H1 (cell line): ENCODE data around the gene OR2H2. TPM values are rescaled to one million over a fixed set of nuclear protein-coding genes. Genes with fewer than 3 reads are reported as not detected.

ENCODE experiments used
- CTCF ChIA-PET: fragments of 300-600 bp; sonication (Branson Sonifier 250); formaldehyde crosslinking; loops from one replicate; lab custom pipeline; 2021; ENCODE audit not compliant: partially characterized antibody; lab: Charles Lee
- POLR2A ChIA-PET: fragments of 300-600 bp; sonication (Branson Sonifier 250); formaldehyde crosslinking; loops from one replicate; lab custom pipeline; 2021; ENCODE audit warnings: inconsistent platforms; ENCODE audit not compliant: partially characterized antibody; lab: Charles Lee
- DNase-seq, 2 experiments: peaks; one replicate each; pipeline versions ENCODE4 v3.0.0 to v3.0.0-alpha.2; 2010 to 2022; ENCODE audit warnings: low spot score in 2 of 2, low read depth in 1 of 2, mixed read lengths in 1 of 2
- FAIRE-seq: peaks from 2 replicates; lab custom pipeline; 2011; peaks lifted over from hg19 to GRCh38; lab: Jason Lieb, UNC
- H2AFZ ChIP-seq: 2 replicates; pipeline ENCODE4 v1.8.1; 2012; ENCODE audit warnings: low read length, inconsistent platforms
- H2AK5ac ChIP-seq: 2 replicates; pipeline ENCODE4 v1.6.1; 2013; ENCODE audit warnings: low read depth, low read length
- H2BK120ac ChIP-seq: replicated peaks from 2 replicates; pipeline ENCODE3; 2013; ENCODE audit warnings: low read depth, low read length, inconsistent platforms
- H2BK12ac ChIP-seq: 2 replicates; pipeline ENCODE4 v1.6.1; 2013; ENCODE audit warnings: low read depth, low read length
- H2BK15ac ChIP-seq: 2 replicates; pipeline ENCODE4 v1.6.1; 2013; ENCODE audit warnings: low read length
- H2BK20ac ChIP-seq: 2 replicates; pipeline ENCODE4 v1.6.1; 2013; ENCODE audit warnings: low read length
- H2BK5ac ChIP-seq: 2 replicates; pipeline ENCODE4 v1.6.1; 2013; ENCODE audit warnings: low read depth, low read length
- H3K14ac ChIP-seq: 2 replicates; pipeline ENCODE4 v1.6.1; 2013; ENCODE audit warnings: inconsistent platforms; ENCODE audit not compliant: insufficient read length
- H3K18ac ChIP-seq: 2 replicates; pipeline ENCODE4 v1.6.1; 2013; ENCODE audit warnings: low read length; ENCODE audit errors: extremely low read depth
- H3K23ac ChIP-seq: 2 replicates; pipeline ENCODE4 v1.6.1; 2013; ENCODE audit warnings: inconsistent platforms; ENCODE audit not compliant: insufficient read length
- H3K23me2 ChIP-seq: 2 replicates; pipeline ENCODE4 v1.6.1; 2013; ENCODE audit warnings: low read depth, low read length
- H3K27ac ChIP-seq: 2 replicates; pipeline ENCODE4 v1.6.1; 2011; ENCODE audit warnings: low read depth, low read length, inconsistent platforms
- H3K27me3 ChIP-seq, 4 experiments: replicated peaks in 1 of 4; 1 replicate in 1 of 4; 2 replicates in 3 of 4; pipeline versions ENCODE4 v1.6.1 to v1.8.1; 2011 to 2013; ENCODE audit warnings: low read length in 3 of 4, mild to moderate bottlenecking in 3 of 4, inconsistent platforms in 2 of 4, mixed read lengths in 2 of 4, moderate library complexity in 1 of 4; ENCODE audit not compliant: control insufficient read depth in 3 of 4, insufficient read depth in 3 of 4; ENCODE audit errors: extremely low read depth in 1 of 4
- H3K36me3 ChIP-seq, 4 experiments: 2 replicates each; pipeline versions ENCODE4 v1.6.1 to v1.8.1; 2011 to 2013; ENCODE audit warnings: mild to moderate bottlenecking in 4 of 4, low read length in 3 of 4, moderate library complexity in 2 of 4, control low read depth in 1 of 4, inconsistent platforms in 1 of 4; ENCODE audit not compliant: insufficient read depth in 4 of 4, control insufficient read depth in 2 of 4
- H3K4ac ChIP-seq: replicated peaks from 2 replicates; pipeline ENCODE3; 2013; ENCODE audit warnings: low read length, low read depth, mixed read lengths, inconsistent platforms; ENCODE audit not compliant: insufficient read length
- H3K4me1 ChIP-seq, 4 experiments: replicated peaks in 1 of 4; 1 replicate in 1 of 4; 2 replicates in 3 of 4; pipeline versions ENCODE4 v1.6.1 to v1.8.1; 2011 to 2013; ENCODE audit warnings: low read length in 3 of 4, inconsistent platforms in 2 of 4, mixed read lengths in 1 of 4; ENCODE audit not compliant: insufficient read depth in 4 of 4, control insufficient read depth in 3 of 4
- H3K4me2 ChIP-seq, 2 experiments: 2 replicates each; pipeline versions ENCODE4 v1.6.1 to v1.8.1; 2011 to 2013; ENCODE audit warnings: low read depth in 2 of 2, low read length in 2 of 2, control low read depth in 1 of 2, inconsistent platforms in 1 of 2, mild to moderate bottlenecking in 1 of 2; ENCODE audit not compliant: insufficient read depth in 1 of 2
- H3K4me3 ChIP-seq, 4 experiments: fragments of 200-600, 300-600 bp in 1 of 4; sonication (generic), shearing (Covaris generic), sonication (Bioruptor Twin) in 1 of 4; 2 replicates each; pipeline versions ENCODE4 v1.5.1 to v1.8.1; 2011 to 2016; ENCODE audit warnings: low read length in 4 of 4, low read depth in 3 of 4, control low read depth in 2 of 4, inconsistent platforms in 2 of 4, mild to moderate bottlenecking in 2 of 4, mixed read lengths in 1 of 4, moderate library complexity in 1 of 4; ENCODE audit not compliant: insufficient read depth in 2 of 4; ENCODE audit errors: extremely low read depth in 1 of 4
- H3K56ac ChIP-seq: replicated peaks from 2 replicates; pipeline ENCODE3; 2013; ENCODE audit warnings: low read depth, mild to moderate bottlenecking, mixed read lengths, low read length, inconsistent platforms; ENCODE audit not compliant: insufficient read length
- H3K79me1 ChIP-seq: 2 replicates; pipeline ENCODE4 v1.6.1; 2013; ENCODE audit warnings: low read depth, low read length, control low read depth
- H3K79me2 ChIP-seq, 2 experiments: 2 replicates each; pipeline versions ENCODE4 v1.6.1 to v1.8.1; 2012 to 2013; ENCODE audit warnings: low read length in 2 of 2, mild to moderate bottlenecking in 2 of 2, inconsistent platforms in 1 of 2; ENCODE audit not compliant: insufficient read depth in 2 of 2, control insufficient read depth in 1 of 2
- H3K9ac ChIP-seq, 4 experiments: replicated peaks in 1 of 4; 1 replicate in 1 of 4; 2 replicates in 3 of 4; pipeline versions ENCODE4 v1.6.1 to v1.8.1; 2011 to 2013; ENCODE audit warnings: low read depth in 3 of 4, low read length in 3 of 4, control low read depth in 2 of 4, mild to moderate bottlenecking in 2 of 4, moderate library complexity in 2 of 4, inconsistent platforms in 1 of 4; ENCODE audit errors: extremely low read depth in 1 of 4
- H3K9me3 ChIP-seq, 2 experiments: 2 replicates each; pipeline versions ENCODE4 v1.6.1 to v1.8.1; 2012 to 2013; ENCODE audit warnings: mild to moderate bottlenecking in 2 of 2, moderate library complexity in 2 of 2, control low read depth in 1 of 2, inconsistent platforms in 1 of 2, low read depth in 1 of 2, low read length in 1 of 2, mixed read lengths in 1 of 2; ENCODE audit not compliant: insufficient read depth in 2 of 2
- H4K20me1 ChIP-seq, 2 experiments: replicated peaks in 1 of 2; 2 replicates each; pipeline versions ENCODE3 to v1.8.1; 2011 to 2013; ENCODE audit warnings: inconsistent platforms in 2 of 2, low read length in 2 of 2, mild to moderate bottlenecking in 1 of 2; ENCODE audit not compliant: insufficient read depth in 2 of 2, control insufficient read depth in 1 of 2
- H4K5ac ChIP-seq: 2 replicates; pipeline ENCODE4 v1.6.1; 2013; ENCODE audit warnings: low read length, low read depth, mixed read lengths, inconsistent platforms; ENCODE audit not compliant: insufficient read length
- H4K8ac ChIP-seq: 2 replicates; pipeline ENCODE4 v1.8.0; 2013; ENCODE audit warnings: mild to moderate bottlenecking, moderate library complexity, low read length, inconsistent platforms; ENCODE audit not compliant: insufficient read depth; ENCODE audit errors: extremely low read depth
- H4K91ac ChIP-seq: replicated peaks from 2 replicates; pipeline ENCODE3; 2013; ENCODE audit warnings: low read length, mixed read lengths, inconsistent platforms; ENCODE audit not compliant: insufficient read length
- ATF3 ChIP-seq: IDR thresholded peaks from 2 replicates; pipeline ENCODE4 v1.6.1; 2011; ENCODE audit warnings: low read depth, mild to moderate bottlenecking, low read length; ENCODE audit not compliant: insufficient read depth
- CHD1 ChIP-seq: IDR thresholded peaks from 2 replicates; pipeline ENCODE4 v1.6.1; 2012; ENCODE audit warnings: low read depth, low read length, improper control_type of control experiment
- CHD2 ChIP-seq: IDR thresholded peaks from 2 replicates; pipeline ENCODE4 v1.6.1; 2012; ENCODE audit warnings: low read length, improper control_type of control experiment
- HDAC2 ChIP-seq, 2 experiments: fragments of 300-600 bp in 1 of 2; sonication (generic) in 1 of 2; IDR thresholded peaks; 2 replicates each; pipeline ENCODE4 v1.6.1; 2011 to 2012; ENCODE audit warnings: low read depth in 2 of 2, low read length in 2 of 2, mild to moderate bottlenecking in 2 of 2, moderate library complexity in 2 of 2, borderline replicate concordance in 1 of 2, inconsistent platforms in 1 of 2
- HDAC6 ChIP-seq: IDR thresholded peaks from one replicate; pipeline ENCODE4 v1.7.1; 2012; ENCODE audit warnings: low read depth, mild to moderate bottlenecking, inconsistent platforms, low read length, moderate library complexity
- PHF8 ChIP-seq: fragments of 200-600 bp; sonication (generic); conservative IDR thresholded peaks from 2 replicates; pipeline ENCODE4 v1.7.1; 2012; ENCODE audit warnings: low read depth, mild to moderate bottlenecking, inconsistent platforms, low read length, moderate library complexity
- POLR2A ChIP-seq, 2 experiments: IDR thresholded peaks; 1 replicate in 1 of 2; 2 replicates in 1 of 2; pipeline ENCODE4 v1.6.1; 2011; ENCODE audit warnings: low read depth in 2 of 2, low read length in 2 of 2, mild to moderate bottlenecking in 2 of 2; ENCODE audit errors: control extremely low read depth in 1 of 2
- POLR2AphosphoS5 ChIP-seq: IDR thresholded peaks from 2 replicates; pipeline ENCODE4 v1.6.1; 2011; ENCODE audit warnings: low read depth, low read length
- POU5F1 ChIP-seq: IDR thresholded peaks from 2 replicates; pipeline ENCODE4 v1.6.1; 2011; ENCODE audit warnings: low read depth, mild to moderate bottlenecking, low read length, moderate library complexity
- SIRT6 ChIP-seq: IDR thresholded peaks from one replicate; pipeline ENCODE4 v1.7.1; 2012; ENCODE audit warnings: low read length, inconsistent platforms
- SP1 ChIP-seq: IDR thresholded peaks from 2 replicates; pipeline ENCODE4 v1.6.1; 2011; ENCODE audit warnings: low read depth, low read length
- TAF1 ChIP-seq: IDR thresholded peaks from 2 replicates; pipeline ENCODE4 v1.6.1; 2011; ENCODE audit warnings: mild to moderate bottlenecking, low read depth, low read length
- TCF12 ChIP-seq: IDR thresholded peaks from 2 replicates; pipeline ENCODE4 v1.6.1; 2011; ENCODE audit warnings: low read depth, mild to moderate bottlenecking, low read length
- polyA plus RNA-seq, 7 experiments: library from polyadenylated mRNA; depleted of rRNA in 3 of 7; stranded (reverse) in 5 of 7; unstranded in 2 of 7; fragments of >200 nt in 5 of 7; fragments of 200-250 nt in 2 of 7; gene quantifications; 1 replicate in 5 of 7; 2 replicates in 1 of 7; 4 replicates in 1 of 7; pipeline versions ENCODE4 v1.2.1 to v1.2.3, GENCODE V29; 2011 to 2013; ENCODE audit warnings: missing spikeins in 2 of 7, mixed read lengths in 2 of 7
- total RNA-seq: library from RNA; stranded (reverse); fragmentation: NEBNext Ultra II Directional; extraction: Animal tissue kit (Norgen Biotek cat#: 25700); gene quantifications from 2 replicates; pipeline ENCODE4 v1.2.1, GENCODE V29; 2021

Gene OR2H2
- total and polyA plus RNA-seq, 2 of the 8 experiments (the other 6 are each of a cell fraction or from before 2014, with no cell fraction given): not detected

DNA sequence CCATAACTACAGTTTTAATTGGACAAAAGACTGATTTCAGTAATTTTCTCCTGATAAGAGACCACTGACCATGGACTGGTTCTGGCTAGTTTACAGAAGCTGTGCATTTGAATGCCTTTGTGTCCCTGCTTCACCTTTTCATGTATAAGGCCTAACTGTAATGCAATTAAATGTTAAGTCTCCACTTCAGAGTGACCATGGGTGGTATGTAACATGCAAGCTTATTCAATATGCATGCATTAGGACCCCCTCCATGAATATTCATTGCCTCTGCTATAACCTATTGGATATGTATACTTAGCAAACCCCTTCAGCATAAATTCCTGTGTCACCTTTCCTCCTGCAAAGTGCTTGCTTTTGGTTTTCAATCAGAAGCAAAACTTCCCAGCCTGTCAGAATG, 27.6 kb upstream of the OR2H2 start:
- Histone ChIP-seq H2BK120ac (no peak overlapping the region), H2AFZ (no peak overlapping the region), H3K23ac (no peak overlapping the region), H3K14ac (no peak overlapping the region), H3K4ac (no peak overlapping the region), H3K79me1 (no peaks in the 10 kb centered on the region), H4K8ac (no peak overlapping the region), H3K23me2 (peaks cover 11% of the 10 kb centered on the region), H4K20me1 (no peaks in the 10 kb centered on the region), H3K9me3 (no peaks in the 10 kb centered on the region; a peak in 1 of 4 replicates), H3K36me3 (no peaks in the 10 kb centered on the region; a peak in 1 of 8 replicates), H3K27me3 (peaks cover 26 to 48% (median 44%) of the 10 kb centered on the region in 4 experiments), H3K56ac (no peak overlapping the region), H3K18ac (no peak overlapping the region), H2AK5ac (no peak overlapping the region), H2BK15ac (no peak overlapping the region), H3K79me2 (no peaks in the 10 kb centered on the region), H3K4me2 (peak overlapping the region in 1 of 2 experiments; percentile 48; a peak in 2 of 4 replicates), H2BK20ac (no peak overlapping the region), H2BK12ac (no peak overlapping the region), H3K27ac (no peak overlapping the region), H3K4me3 (peak overlapping the region in 1 of 4 experiments; percentile 12; a peak in 1 of 8 replicates), H2BK5ac (no peak overlapping the region), H3K4me1 (peaks cover 4 to 17% (median 16%) of the 10 kb centered on the region in 4 experiments), H4K91ac (no peak overlapping the region), H3K9ac (no peak overlapping the region), H4K5ac (no peak overlapping the region)
- CTCF ChIA-PET: interaction anchor here (0.7 to 3.5 kb wide), 3 partner anchors 33 to 104 kb away, joined by 3 to 11 read pairs (median 3); no protein-coding TSS in a partner anchor
- DNase-seq (peak in 1 of 2 experiments; percentile 13), FAIRE-seq (peak; percentile 28)
- POLR2A ChIA-PET: interaction anchor here (1.2 kb wide), 1 partner anchor 10 kb away, joined by 4 read pairs; no protein-coding TSS in a partner anchor
- TF ChIP-seq ATF3 (no peak), POU5F1 (peak; percentile 86), POLR2AphosphoS5 (no peak), CHD2 (no peak), HDAC2 (IDR thresholded peaks at IDR 0.05; ENCODE audit: borderline replicate concordance in 1 of 2, low read depth in 2 of 2, low read length in 2 of 2) (0 out of 4 replicates have a peak, but pooled peaks of 1 of the 2 experiments have one; percentile 43), TCF12 (0 out of 2 replicates have a peak, but pooled peaks have one; percentile 18), HDAC6 (no peak), SIRT6 (no peak), POLR2A (IDR thresholded peaks at IDR 0.05; ENCODE audit: control extremely low read depth in 1 of 2, low read depth in 2 of 2, low read length in 2 of 2) (no peak), SP1 (0 out of 2 replicates have a peak, but pooled peaks have one; percentile 38), CHD1 (no peak), PHF8 (no peak), TAF1 (no peak)
